GM12801 (cell line): Measurements from ENCODE around the gene ANKMY1.

Source experiments
- CTCF ChIP-seq: IDR thresholded peaks from one replicate; pipeline ENCODE4 v1.5.1; 2011; ENCODE audit warnings: control low read depth; ENCODE audit not compliant: insufficient read length; ENCODE audit errors: extremely low read depth

The ANKMY1 gene

DNA sequence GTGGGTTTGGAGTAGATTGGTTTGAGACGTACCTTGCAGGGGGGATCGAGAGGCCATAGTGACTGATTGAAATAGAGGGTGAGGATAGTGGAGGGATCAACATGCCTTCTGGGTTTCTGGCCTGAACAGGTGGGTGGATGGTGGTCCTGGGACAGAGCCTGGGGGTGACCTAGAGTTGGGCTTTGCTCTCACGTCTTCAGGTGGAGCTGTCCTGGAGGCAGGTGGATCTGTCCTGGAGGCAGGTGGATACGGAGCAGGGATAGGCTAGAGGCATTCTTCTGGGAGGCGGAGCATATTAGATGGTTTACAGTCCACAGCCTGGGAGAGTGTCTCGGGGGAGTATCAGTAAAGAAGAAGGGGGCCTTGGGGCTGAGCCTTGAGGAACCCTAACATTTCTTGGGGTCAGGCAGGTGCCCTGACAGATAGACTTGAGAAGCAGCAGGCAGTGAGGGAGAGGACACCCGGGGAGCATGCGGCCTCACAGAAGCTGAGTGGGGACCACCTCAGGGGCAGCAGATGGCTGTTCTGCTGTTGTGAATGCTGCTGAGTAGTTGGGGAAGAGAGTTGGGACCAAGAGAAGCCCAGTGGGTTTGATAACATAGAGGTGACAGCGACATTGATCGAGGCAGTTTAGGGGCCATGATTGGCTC lies 30.3 kb upstream of the ANKMY1 start:
- no peak for TF ChIP-seq CTCF

DNA sequence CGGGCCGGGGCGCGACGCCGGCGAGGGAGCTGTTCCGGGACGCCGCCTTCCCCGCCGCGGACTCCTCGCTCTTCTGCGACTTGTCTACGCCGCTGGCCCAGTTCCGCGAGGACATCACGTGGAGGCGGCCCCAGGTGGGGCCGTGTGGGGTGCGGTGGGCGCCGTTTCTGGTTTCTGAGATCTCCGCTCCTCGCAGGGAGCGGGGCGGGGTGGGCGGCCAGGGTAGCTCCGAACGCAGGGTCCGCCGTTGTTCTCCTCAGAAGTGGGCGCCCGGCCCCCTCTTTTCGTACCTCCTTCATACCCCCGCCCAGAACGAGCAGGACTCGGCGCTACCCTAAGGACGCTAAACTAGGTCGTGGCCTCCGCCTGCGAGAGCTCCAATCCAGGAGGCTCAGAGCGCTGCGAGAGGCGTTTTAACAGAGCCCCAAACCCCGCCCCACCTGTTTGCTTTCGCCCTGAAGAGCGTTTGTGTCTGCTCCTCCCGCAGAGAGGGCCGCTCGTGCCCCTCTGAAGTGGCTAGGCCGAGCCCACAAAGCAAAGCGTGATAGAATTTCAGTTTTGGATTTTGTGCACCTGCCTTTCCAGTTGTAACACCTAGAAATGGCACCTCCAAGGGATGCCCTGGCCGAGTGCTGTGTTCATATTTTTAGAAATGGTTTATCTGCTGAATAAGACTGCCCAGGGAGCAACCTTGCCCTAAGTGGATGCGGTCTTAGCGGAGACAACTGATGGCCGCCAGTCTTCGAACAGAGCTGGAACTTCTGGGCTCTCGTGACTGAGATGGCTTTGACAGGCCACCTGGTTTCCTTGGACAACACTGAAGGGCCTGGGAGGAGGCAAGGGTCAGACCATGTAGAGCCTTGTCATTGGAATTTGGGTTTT lies 29.4 kb upstream of the ANKMY1 start:
- no peak for TF ChIP-seq CTCF

DNA sequence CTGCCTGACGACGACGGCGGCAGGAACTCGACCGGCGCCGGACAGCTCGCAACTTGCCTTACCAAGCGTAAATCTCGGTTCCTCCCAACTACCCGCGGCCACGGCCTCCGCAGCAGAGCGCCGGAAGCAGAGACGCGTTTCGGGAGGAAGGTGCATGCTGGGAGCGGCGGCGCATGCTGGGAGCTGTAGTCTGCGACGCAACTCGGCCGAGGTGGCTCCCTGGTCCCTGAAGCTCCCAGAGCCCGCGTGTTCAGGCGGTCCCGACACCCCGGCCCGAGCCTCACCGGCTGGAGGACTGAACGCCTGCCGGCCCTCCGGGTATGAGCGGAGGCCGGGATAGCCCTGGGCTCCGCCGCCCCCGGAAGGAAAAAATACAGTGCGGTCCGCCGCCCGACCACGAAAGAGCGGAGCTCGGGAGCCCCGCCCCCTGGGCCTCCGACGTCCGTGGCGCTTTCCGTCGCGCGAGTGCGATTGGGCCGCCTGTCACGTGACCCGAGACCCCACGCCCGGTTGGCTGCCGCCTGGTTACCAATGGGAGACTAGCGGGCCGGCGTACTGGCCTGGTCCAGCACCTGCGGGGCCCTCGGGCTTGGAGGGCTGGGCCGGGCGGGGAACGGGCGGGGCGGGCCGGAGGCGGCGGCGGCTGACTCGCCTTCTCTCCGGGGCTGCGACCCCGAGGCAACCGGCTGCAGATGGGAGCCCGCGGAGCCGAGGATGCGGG lies 28.6 kb upstream of the ANKMY1 start, which contains the start of gene CAPN10:
Gene CAPN10, plus strand, starts transcription at position 537 of the 721 bp plus-strand sequence. Its CDS starts 178 bp downstream, at position 715.
- TF ChIP-seq CTCF = no peak

DNA sequence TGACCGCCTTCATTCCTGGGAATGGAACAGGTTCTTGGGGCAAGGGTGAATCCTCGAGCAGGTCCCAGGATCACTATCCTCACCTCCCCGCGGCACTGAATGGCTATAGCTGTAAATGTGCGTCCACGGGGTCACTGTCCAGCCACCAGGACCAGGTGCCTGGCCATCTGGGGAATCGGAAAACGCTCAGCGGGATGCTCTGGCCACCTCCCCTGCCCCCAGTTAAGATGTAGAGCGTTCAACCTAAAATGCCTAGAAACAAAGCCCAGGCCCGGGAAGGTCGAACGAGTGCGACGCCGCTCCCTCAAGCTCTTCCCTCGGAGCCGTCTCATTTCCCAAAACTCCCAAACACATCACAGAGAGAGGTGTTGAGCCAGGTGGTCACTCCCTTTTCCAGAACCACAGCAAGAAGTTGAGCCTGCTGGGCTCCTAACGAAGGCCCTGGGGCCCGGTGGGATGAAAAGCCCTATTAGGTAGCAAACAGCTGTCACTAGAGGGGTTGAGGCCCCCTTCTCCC lies 28.0 kb upstream of the ANKMY1 start:
- TF ChIP-seq CTCF = no peak

DNA sequence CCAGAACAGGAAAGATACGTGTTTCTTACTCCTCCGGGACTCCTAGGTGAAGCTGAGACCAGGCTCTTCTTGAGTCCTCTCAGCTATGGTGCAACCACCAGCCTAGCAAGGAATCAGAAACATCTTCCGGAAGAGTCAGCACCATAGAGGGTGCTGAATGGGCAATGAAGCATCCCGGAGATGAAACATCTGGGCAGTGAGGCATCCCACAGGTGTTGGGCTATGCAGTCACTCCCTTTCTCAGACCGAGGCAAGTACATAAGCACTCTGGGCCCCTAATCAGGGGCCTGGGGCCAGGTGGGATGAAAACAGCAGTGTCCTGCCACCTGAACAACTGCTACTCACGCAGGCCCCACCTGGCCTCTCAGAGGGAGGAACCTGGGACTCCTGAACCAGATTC lies 27.3 kb upstream of the ANKMY1 start:
- no peak for TF ChIP-seq CTCF

GRCh38 chr2:240584486-240585031 lies 26.8 kb upstream of the ANKMY1 start:
- no peak for TF ChIP-seq CTCF

DNA sequence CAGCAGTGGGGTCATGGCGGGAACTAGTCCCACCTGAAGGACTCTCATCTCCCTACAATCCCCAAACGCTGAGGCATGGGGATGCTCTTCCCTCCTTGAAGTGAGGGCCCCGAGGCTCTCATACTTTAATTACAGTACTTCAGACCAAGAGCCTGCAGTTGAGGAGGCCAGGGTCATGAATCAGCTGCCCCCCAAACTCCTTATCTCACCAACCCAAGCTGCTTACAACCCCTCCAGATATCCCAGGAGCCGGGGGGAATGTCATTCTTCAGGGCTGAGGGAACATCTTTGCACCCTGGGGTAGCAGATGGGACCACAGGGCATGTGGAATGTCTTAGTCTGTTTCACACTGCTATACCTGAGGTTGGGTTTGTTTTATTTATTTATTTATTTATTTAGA lies 26.0 kb upstream of the ANKMY1 start:
- no peak for TF ChIP-seq CTCF
